Daoy (cell line): ENCODE data around the gene SAC3D1. TPM values are rescaled to one million over a fixed set of nuclear protein-coding genes. Genes with fewer than 3 reads are reported as not detected.

Source experiments
- DNase-seq: peaks from one replicate; pipeline ENCODE4 v3.0.0-alpha.2; 2015; ENCODE audit warnings: low read depth
- total RNA-seq: library from RNA; depleted of rRNA; stranded (reverse); fragments of >200 nt; shearing (Covaris generic); gene quantifications from 2 replicates; pipeline ENCODE4 v1.2.3, GENCODE V29; 2014; rRNA removed

The SAC3D1 gene
- total RNA-seq, 1 experiment from 2014 or later: 10.8 TPM

DNA sequence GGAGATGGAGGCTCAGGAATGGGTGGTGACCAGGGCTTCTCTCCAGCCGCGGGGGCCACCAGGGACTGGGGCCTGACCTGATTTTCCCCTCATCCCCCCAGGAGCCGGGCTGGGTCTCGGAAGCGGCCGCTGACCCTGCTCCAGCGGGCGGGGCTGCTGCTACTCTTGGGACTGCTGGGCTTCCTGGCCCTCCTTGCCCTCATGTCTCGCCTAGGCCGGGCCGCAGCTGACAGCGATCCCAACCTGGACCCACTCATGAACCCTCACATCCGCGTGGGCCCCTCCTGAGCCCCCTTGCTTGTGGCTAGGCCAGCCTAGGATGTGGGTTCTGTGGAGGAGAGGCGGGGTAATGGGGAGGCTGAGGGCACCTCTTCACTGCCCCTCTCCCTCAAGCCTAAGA is 46.8 kb downstream of the SAC3D1 start:
- DNase-seq: no peak

DNA sequence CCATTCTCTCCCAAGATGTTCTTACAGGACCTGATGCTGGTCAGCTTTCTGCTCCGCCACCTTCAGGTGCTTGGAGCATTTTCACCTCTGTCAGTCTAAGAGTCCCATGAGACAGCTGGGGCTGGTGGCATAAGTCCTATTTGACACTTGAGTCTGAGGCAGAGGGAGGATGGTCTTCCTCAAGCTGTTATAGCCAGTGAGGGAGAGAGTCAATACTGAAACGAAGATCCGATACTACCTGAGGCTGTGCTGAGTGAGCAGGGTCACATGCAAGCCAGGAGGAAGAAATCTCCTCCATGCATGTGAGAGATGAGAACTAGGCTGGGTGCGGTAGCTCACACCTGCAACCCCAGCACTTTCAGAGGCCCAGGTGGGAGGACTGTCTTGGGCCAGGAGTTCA is 48.6 kb downstream of the SAC3D1 start:
- no peak for DNase-seq

DNA sequence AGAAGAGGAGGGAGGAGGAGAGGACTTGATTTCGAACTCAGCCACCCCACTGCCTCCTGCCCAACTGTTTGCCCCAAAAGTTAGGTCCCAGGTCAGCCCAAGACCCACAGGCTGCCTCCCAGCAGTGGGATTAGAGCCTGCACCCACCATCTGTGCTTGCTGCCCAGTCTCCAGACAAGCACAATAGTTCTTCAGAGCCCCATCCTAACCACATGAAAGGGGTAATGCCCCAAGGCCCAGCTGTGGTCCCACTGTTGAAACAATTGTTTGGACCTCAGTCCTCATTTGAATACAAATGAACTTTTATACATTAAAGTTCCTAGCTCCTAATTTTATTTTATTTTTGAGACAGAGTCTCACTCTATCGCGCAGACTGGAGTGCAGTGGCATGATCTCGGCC is 49.6 kb downstream of the SAC3D1 start:
- DNase-seq: no peak

Other genes with a start within 250 kb of the SAC3D1 start
- 6.7 and 10.4 TPM in 2 replicates for gene MAP4K2, start 238.0 kb upstream of the SAC3D1 start, total RNA-seq
- gene MEN1, start 230.7 kb upstream of the SAC3D1 start, total RNA-seq: 14.0 and 15.0 TPM in 2 replicates
- gene CDC42BPG, start 196.6 kb upstream of the SAC3D1 start, total RNA-seq: 0.06 and 0.15 TPM in 2 replicates
- gene EHD1, start 162.6 kb upstream of the SAC3D1 start, total RNA-seq: 27.0 and 35.6 TPM in 2 replicates
- 8.2 and 11.1 TPM in 2 replicates for gene ATG2A, start 124.0 kb upstream of the SAC3D1 start, total RNA-seq
- 7.8 and 8.5 TPM in 2 replicates for gene PPP2R5B, start 116.5 kb upstream of the SAC3D1 start, total RNA-seq
- not detected in 2 replicates for gene GPHA2, start 105.3 kb upstream of the SAC3D1 start, total RNA-seq
- not detected in 2 replicates for gene MAJIN, start 69.1 kb upstream of the SAC3D1 start, total RNA-seq
- 0.51 TPM in 1 of 2 replicates, not detected in the other for gene BATF2, start 44.2 kb upstream of the SAC3D1 start, total RNA-seq
- gene ARL2, start 27.1 kb upstream of the SAC3D1 start, total RNA-seq: 83.4 and 194 TPM in 2 replicates
- 15.8 and 17.9 TPM in 2 replicates for gene SNX15, start 13.8 kb upstream of the SAC3D1 start, total RNA-seq
- not detected in 2 replicates for gene NAALADL1, start 17.3 kb downstream of the SAC3D1 start, total RNA-seq
- 75.2 and 77.1 TPM in 2 replicates for gene CDCA5, start 42.8 kb downstream of the SAC3D1 start, total RNA-seq
- 36.6 and 52.9 TPM in 2 replicates for gene ZFPL1, start 43.0 kb downstream of the SAC3D1 start, total RNA-seq
- 333 and 361 TPM in 2 replicates for gene VPS51, start 55.0 kb downstream of the SAC3D1 start, total RNA-seq
- 3.2 and 4.0 TPM in 2 replicates for gene TM7SF2, start 70.7 kb downstream of the SAC3D1 start, total RNA-seq
- 18.2 and 36.9 TPM in 2 replicates for gene ZNHIT2, start 76.5 kb downstream of the SAC3D1 start, total RNA-seq
- 578 and 654 TPM in 2 replicates for gene FAU, start 80.9 kb downstream of the SAC3D1 start, total RNA-seq
- gene MRPL49, start 81.1 kb downstream of the SAC3D1 start, total RNA-seq: 63.2 and 68.2 TPM in 2 replicates
- gene SYVN1, start 93.3 kb downstream of the SAC3D1 start, total RNA-seq: 8.8 and 11.5 TPM in 2 replicates
- gene SPDYC, start 129.0 kb downstream of the SAC3D1 start, total RNA-seq: not detected in 2 replicates
- 30.1 and 30.7 TPM in 2 replicates for gene CAPN1, start 140.7 kb downstream of the SAC3D1 start, total RNA-seq
- 26.5 and 31.2 TPM in 2 replicates for gene POLA2, start 220.8 kb downstream of the SAC3D1 start, total RNA-seq